K562 (cell line): ENCODE measurements around the gene SEPHS1.

Source experiments
- BRCA1 ChIP-seq, 2 experiments: fragments of 450-650 bp in 1 of 2; sonication (generic) in 1 of 2; formaldehyde crosslinking in 1 of 2; IDR thresholded peaks; 2 replicates each; pipeline versions ENCODE4 v1.5.0 to v1.6.1; 2017 to 2020; ENCODE audit warnings: mild to moderate bottlenecking in 1 of 2, missing genetic modification reagents in 1 of 2
- CREM ChIP-seq: IDR thresholded peaks from 2 replicates; pipeline ENCODE4 v1.6.1; 2014; ENCODE audit warnings: antibody characterized with exemption, low read depth
- EZH2 ChIP-seq: IDR thresholded peaks from 2 replicates; pipeline ENCODE4 v1.6.1; 2012; ENCODE audit warnings: low read depth, mild to moderate bottlenecking, inconsistent platforms, low read length, borderline replicate concordance
- GATA2 ChIP-seq: sonication (generic); formaldehyde crosslinking; IDR thresholded peaks from 2 replicates; pipeline ENCODE4 v1.4.0; 2020; ENCODE audit warnings: mild to moderate bottlenecking, missing genetic modification reagents
- HCFC1 ChIP-seq: IDR thresholded peaks from 2 replicates; pipeline ENCODE4 v1.6.1; 2012; ENCODE audit warnings: low read depth, low read length, improper control_type of control experiment
- PHB2 ChIP-seq: fragments of 450-650 bp; IDR thresholded peaks from 2 replicates; pipeline ENCODE4 v1.6.1; 2017; ENCODE audit warnings: low read depth
- POLR2H ChIP-seq: IDR thresholded peaks from 2 replicates; pipeline ENCODE4 v1.6.1; 2016; ENCODE audit warnings: missing genetic modification characterization, low read depth, mild to moderate bottlenecking, control low read depth, missing compliant biosample characterization, moderate library complexity
- RBM17 ChIP-seq: fragments of 200-400 bp; formaldehyde crosslinking; IDR thresholded peaks from 2 replicates; pipeline ENCODE4 v1.6.1; 2017; ENCODE audit warnings: low read depth, mild to moderate bottlenecking, low read length, borderline replicate concordance
- TCF7L2 ChIP-seq: fragments of 150-350 bp; IDR thresholded peaks from 2 replicates; pipeline ENCODE4 v1.6.1; 2016; ENCODE audit warnings: low read depth, mild to moderate bottlenecking, low read length, moderate library complexity
- TF ChIP-seq, protein P1 (sequence below): fragments of 450-650 bp; IDR thresholded peaks from 2 replicates; pipeline ENCODE4 v1.6.1; 2017; ENCODE audit warnings: antibody characterized with exemption
- TF ChIP-seq, protein P2 (sequence below): sonication (generic); formaldehyde crosslinking; IDR thresholded peaks from 2 replicates; pipeline ENCODE4 v1.8.1; 2022; ENCODE audit warnings: missing genetic modification reagents
- TF ChIP-seq, protein P3 (sequence below), 3 experiments: IDR thresholded peaks in 2 of 3; conservative IDR thresholded peaks in 1 of 3; 2 replicates each; pipeline ENCODE4 v1.5.1; 2011 to 2012; ENCODE audit warnings: low read length in 3 of 3, mild to moderate bottlenecking in 3 of 3, control low read depth in 2 of 3, improper control_type of control experiment in 1 of 3, inconsistent platforms in 1 of 3, low read depth in 1 of 3, mixed read lengths in 1 of 3, moderate library complexity in 1 of 3; ENCODE audit not compliant: insufficient read depth in 2 of 3

DNA sequence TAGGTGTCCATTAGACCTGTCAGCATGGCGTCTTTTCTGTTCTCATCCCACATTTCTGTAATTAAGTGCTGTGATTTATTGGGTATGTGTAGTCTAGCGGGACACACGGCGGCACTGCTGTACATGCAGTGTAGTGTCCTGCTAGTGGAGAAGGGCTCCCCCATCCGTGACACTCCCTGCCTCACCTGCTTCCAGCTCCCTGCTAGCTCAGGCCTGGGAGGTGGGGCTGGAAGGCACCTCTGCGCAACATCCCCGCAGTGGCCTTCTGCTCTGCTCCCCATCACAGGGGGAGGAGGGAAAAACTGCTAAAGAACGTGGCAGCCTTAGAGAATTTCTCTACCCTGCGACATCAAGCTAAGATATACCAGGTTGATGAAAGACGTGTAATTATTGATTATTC lies 19.5 kb downstream of the SEPHS1 start:
- TF ChIP-seq EZH2 (no peak), POLR2H (tag) (no peak), BRCA1 (IDR thresholded peaks at IDR 0.05) (no peak), BRCA1 (CRISPR knock-in tag; IDR thresholded peaks at IDR 0.05) (no peak), CREM (no peak), TCF7L2 (no peak), PHB2 (no peak), HCFC1 (no peak), GATA2 (CRISPR knock-in tag) (no peak), RBM17 (no peak)
- TF ChIP-seq, protein P1, sequence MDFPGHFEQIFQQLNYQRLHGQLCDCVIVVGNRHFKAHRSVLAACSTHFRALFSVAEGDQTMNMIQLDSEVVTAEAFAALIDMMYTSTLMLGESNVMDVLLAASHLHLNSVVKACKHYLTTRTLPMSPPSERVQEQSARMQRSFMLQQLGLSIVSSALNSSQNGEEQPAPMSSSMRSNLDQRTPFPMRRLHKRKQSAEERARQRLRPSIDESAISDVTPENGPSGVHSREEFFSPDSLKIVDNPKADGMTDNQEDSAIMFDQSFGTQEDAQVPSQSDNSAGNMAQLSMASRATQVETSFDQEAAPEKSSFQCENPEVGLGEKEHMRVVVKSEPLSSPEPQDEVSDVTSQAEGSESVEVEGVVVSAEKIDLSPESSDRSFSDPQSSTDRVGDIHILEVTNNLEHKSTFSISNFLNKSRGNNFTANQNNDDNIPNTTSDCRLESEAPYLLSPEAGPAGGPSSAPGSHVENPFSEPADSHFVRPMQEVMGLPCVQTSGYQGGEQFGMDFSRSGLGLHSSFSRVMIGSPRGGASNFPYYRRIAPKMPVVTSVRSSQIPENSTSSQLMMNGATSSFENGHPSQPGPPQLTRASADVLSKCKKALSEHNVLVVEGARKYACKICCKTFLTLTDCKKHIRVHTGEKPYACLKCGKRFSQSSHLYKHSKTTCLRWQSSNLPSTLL = no peak
- TF ChIP-seq, protein P2, sequence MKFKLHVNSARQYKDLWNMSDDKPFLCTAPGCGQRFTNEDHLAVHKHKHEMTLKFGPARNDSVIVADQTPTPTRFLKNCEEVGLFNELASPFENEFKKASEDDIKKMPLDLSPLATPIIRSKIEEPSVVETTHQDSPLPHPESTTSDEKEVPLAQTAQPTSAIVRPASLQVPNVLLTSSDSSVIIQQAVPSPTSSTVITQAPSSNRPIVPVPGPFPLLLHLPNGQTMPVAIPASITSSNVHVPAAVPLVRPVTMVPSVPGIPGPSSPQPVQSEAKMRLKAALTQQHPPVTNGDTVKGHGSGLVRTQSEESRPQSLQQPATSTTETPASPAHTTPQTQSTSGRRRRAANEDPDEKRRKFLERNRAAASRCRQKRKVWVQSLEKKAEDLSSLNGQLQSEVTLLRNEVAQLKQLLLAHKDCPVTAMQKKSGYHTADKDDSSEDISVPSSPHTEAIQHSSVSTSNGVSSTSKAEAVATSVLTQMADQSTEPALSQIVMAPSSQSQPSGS (CRISPR knock-in tag) = no peak
- TF ChIP-seq, protein P3, sequence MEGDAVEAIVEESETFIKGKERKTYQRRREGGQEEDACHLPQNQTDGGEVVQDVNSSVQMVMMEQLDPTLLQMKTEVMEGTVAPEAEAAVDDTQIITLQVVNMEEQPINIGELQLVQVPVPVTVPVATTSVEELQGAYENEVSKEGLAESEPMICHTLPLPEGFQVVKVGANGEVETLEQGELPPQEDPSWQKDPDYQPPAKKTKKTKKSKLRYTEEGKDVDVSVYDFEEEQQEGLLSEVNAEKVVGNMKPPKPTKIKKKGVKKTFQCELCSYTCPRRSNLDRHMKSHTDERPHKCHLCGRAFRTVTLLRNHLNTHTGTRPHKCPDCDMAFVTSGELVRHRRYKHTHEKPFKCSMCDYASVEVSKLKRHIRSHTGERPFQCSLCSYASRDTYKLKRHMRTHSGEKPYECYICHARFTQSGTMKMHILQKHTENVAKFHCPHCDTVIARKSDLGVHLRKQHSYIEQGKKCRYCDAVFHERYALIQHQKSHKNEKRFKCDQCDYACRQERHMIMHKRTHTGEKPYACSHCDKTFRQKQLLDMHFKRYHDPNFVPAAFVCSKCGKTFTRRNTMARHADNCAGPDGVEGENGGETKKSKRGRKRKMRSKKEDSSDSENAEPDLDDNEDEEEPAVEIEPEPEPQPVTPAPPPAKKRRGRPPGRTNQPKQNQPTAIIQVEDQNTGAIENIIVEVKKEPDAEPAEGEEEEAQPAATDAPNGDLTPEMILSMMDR (IDR thresholded peaks at IDR 0.05 in 2 of 3, conservative IDR thresholded peaks at IDR 0.05 in 1 of 3; ENCODE audit: insufficient read depth in 2 of 3, low read depth in 1 of 3, low read length in 3 of 3) = no peak
